Liver (tissue), 3 donors: ENCODE measurements around the gene FBXL13.

Source experiments
- CTCF ChIP-seq: fragments of 150-350 bp; IDR thresholded peaks from 2 replicates; pipeline ENCODE4 v1.5.1; 2017; ENCODE audit warnings: improper control_type of control experiment, low read depth, low read length; ENCODE audit not compliant: missing input control
- REST ChIP-seq: IDR thresholded peaks from 2 replicates; pipeline ENCODE4 v1.6.1; 2016; ENCODE audit warnings: antibody characterized with exemption, mild to moderate bottlenecking
- SP1 ChIP-seq: IDR thresholded peaks from 2 replicates; pipeline ENCODE4 v1.6.1; 2018; ENCODE audit warnings: antibody characterized with exemption, mild to moderate bottlenecking
- donor health status: healthy.
- donor health status: healthy.

DNA sequence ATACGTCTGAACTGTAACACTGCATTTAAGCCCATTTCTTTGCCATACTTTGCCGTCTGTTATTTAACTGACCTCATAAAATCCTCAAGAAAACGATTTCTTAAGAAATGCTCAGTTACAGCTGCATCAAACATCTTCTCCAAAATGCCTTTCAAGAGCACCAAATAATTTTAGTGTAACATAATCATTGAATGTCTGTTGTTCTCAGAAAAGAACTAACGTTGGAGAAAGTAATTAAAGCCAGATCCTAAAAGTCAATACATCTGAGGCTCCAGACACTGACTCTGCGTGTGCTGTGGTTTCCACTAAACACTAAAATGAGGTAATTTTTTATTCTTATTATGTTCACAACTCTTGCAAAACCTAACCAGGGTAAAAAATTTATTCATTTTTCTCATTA is 225.5 kb downstream of the FBXL13 start:
- TF ChIP-seq CTCF = no peak
- TF ChIP-seq REST = no peak
- TF ChIP-seq SP1 = no peak
